AG04449 (cell line): ENCODE measurements around the gene GORASP1.

ENCODE experiments used
- CTCF ChIA-PET: fragments of 350-600 bp; formaldehyde crosslinking; extraction: SDS; loops from one replicate; lab custom pipeline; 2021; ENCODE audit warnings: antibody characterized with exemption; lab: Yijun Ruan, JAX
- POLR2A ChIA-PET: fragments of 400-600, 350-600 bp; formaldehyde crosslinking; extraction: SDS; loops from one replicate; lab custom pipeline; 2020; ENCODE audit warnings: antibody characterized with exemption, inconsistent platforms; lab: Yijun Ruan, JAX
- DNase-seq: peaks from one replicate; pipeline ENCODE4 v3.0.0-alpha.2; 2010; ENCODE audit warnings: low read depth, low spot score
- H3K4me3 ChIP-seq: 2 replicates; pipeline ENCODE4 v1.5.1; 2011; ENCODE audit warnings: low read depth, mild to moderate bottlenecking, control low read depth, low read length
- TF ChIP-seq, protein P1 (sequence below): IDR thresholded peaks from one replicate; pipeline ENCODE4 v1.5.1; 2011; ENCODE audit warnings: mild to moderate bottlenecking, moderate library complexity, low read length, control low read depth, inconsistent platforms; ENCODE audit not compliant: insufficient read depth; ENCODE audit errors: missing control alignments

Gene GORASP1

GRCh38 chr3:39127908-39128304, 20.5 kb upstream of the GORASP1 start:
- CTCF ChIA-PET: interaction anchor here (1.0 to 15.6 kb wide), 22 partner anchors 8 to 678 kb away, joined by 3 to 545 read pairs (median 14); partner anchors contain the start of genes CX3CR1, GORASP1, TTC21A and XIRP1
- POLR2A ChIA-PET: no interaction called here
- TF ChIP-seq, protein P1, sequence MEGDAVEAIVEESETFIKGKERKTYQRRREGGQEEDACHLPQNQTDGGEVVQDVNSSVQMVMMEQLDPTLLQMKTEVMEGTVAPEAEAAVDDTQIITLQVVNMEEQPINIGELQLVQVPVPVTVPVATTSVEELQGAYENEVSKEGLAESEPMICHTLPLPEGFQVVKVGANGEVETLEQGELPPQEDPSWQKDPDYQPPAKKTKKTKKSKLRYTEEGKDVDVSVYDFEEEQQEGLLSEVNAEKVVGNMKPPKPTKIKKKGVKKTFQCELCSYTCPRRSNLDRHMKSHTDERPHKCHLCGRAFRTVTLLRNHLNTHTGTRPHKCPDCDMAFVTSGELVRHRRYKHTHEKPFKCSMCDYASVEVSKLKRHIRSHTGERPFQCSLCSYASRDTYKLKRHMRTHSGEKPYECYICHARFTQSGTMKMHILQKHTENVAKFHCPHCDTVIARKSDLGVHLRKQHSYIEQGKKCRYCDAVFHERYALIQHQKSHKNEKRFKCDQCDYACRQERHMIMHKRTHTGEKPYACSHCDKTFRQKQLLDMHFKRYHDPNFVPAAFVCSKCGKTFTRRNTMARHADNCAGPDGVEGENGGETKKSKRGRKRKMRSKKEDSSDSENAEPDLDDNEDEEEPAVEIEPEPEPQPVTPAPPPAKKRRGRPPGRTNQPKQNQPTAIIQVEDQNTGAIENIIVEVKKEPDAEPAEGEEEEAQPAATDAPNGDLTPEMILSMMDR: no peak
- no peak for DNase-seq
- no peak overlapping the region for H3K4me3 ChIP-seq

GRCh38 chr3:39127269-39127907, 20.0 kb upstream of the GORASP1 start:
- TF ChIP-seq, protein P1: no peak
- no peak overlapping the region for H3K4me3 ChIP-seq
- no peak for DNase-seq
- CTCF ChIA-PET: interaction anchor here (0.7 to 15.6 kb wide), 38 partner anchors 8 to 281 kb away, joined by 3 to 545 read pairs (median 8); partner anchors contain the start of genes CX3CR1, GORASP1, RPSA and TTC21A
- POLR2A ChIA-PET: no interaction called here

DNA sequence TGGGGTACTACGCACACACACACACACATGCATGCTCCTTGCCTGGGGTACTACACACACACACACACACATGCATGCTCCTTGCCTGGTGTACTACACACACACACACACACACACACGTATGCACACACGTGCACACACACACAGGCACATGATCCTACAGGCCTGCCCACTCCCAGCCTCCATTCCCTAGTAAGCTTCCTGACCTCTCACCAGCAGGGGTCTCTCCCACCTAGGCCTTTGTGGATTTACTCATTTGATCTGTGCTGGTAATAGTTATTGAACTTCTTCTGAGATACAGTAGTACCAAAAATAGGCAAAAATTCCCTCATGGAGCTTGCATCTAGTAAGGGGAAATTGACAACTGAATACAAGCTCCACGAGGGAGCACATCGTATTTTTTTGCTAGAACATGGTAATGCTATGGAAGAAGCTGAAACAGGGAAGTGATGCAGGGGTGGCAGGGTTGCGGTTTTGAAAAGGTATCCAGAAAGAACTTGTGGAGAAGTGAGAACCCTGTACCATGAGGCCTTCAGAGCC, 19.2 kb upstream of the GORASP1 start:
- ChIA-PET POLR2A (interaction anchor here (2.4 kb wide), 1 partner anchor 20 kb away, joined by 7 read pairs; no protein-coding TSS in a partner anchor), CTCF (interaction anchor here (0.7 to 15.6 kb wide), 42 partner anchors 9 to 630 kb away, joined by 3 to 545 read pairs (median 6); partner anchors contain the start of genes CX3CR1, EXOG, GORASP1 and RPSA)
- TF ChIP-seq, protein P1: peak; percentile 80
- DNase-seq: no peak
- no peak overlapping the region for H3K4me3 ChIP-seq

DNA sequence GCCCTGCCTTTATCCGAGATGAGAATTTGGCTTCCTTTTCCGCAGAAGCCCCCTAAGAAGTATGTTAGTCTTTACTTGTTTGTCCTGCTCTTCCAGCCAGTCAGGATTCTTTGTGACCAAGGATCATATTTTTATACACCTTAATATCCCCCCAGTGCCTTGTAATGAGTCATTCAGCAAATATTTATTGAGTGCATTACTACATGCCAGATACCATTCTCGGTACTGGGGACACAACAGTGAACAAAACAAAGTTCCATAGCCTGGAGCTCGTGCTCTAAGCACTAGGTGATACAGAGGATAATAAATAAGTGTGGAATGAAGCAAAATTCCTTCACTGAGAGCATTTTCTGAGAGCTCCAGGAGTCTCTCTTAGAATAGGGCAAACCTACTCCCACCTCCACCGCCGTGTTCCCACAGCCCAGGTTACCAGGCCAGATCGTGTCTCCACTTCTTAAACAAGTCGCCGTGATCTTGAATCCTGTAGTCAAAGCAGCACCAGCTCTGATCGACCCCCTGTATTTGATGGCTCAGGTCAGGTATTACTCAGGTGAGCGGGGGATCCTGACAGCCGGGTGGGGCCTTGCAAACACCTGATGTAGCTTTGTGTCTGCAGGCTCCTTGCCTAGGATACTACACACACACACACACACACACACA, 18.5 kb upstream of the GORASP1 start:
- CTCF ChIA-PET: interaction anchor here (0.7 to 15.6 kb wide), 37 partner anchors 8 to 629 kb away, joined by 3 to 545 read pairs (median 7); partner anchors contain the start of genes CX3CR1, EXOG, GORASP1 and RPSA
- TF ChIP-seq, protein P1: no peak
- H3K4me3 ChIP-seq: no peak overlapping the region
- DNase-seq: no peak
- POLR2A ChIA-PET: interaction anchor here (2.4 kb wide), 1 partner anchor 21 kb away, joined by 7 read pairs; no protein-coding TSS in a partner anchor

- no peak overlapping the region for H3K4me3 ChIP-seq
- DNase-seq: no peak
- ChIA-PET POLR2A (interaction anchor here (2.4 kb wide), 1 partner anchor 22 kb away, joined by 7 read pairs; no protein-coding TSS in a partner anchor), CTCF (interaction anchor here (0.8 to 15.6 kb wide), 29 partner anchors 8 to 629 kb away, joined by 3 to 545 read pairs (median 9); partner anchors contain the start of genes CX3CR1, EXOG, GORASP1 and TTC21A)
- TF ChIP-seq, protein P1: peak; percentile 74
Observed at GRCh38 chr3:39124876-39125840, 17.7 kb upstream of the GORASP1 start.
